ENCODE data around the gene RABL2A.

GRCh38 chr2:113686537-113686936 lies 59.5 kb downstream of the RABL2A start:
- TF ChIP-seq CTCF (IDR thresholded peaks at IDR 0.05; ENCODE audit: insufficient read depth, low read length, poor library complexity, severe bottlenecking) (no peak), EZH2phosphoT487 (conservative IDR thresholded peaks at IDR 0.05; ENCODE audit: low read length) (no peak)
